ENCODE data around the gene PTMS.

Gene PTMS

GRCh38 chr12:6752167-6752920 lies 13.8 kb upstream of the PTMS start:
- H3K9me3 ChIP-seq (ENCODE audit: control insufficient read depth, low read length): no peaks in the 10 kb centered on the region
- H3K36me3 ChIP-seq (ENCODE audit: control insufficient read depth, insufficient read depth, low read length): peaks cover 47% of the 10 kb centered on the region
- H3K4me1 ChIP-seq (ENCODE audit: control insufficient read depth, insufficient read depth, low read length, poor library complexity, severe bottlenecking): peaks cover 11% of the 10 kb centered on the region
- 6 to 8% methylated on average over 17 to 23 of the region's 24 CpGs for WGBS, 2 experiments (ENCODE audit: insufficient coverage in 2 of 2)
- peak overlapping the region; percentile 98 for H3K27ac ChIP-seq (ENCODE audit: low read depth, low read length, severe bottlenecking)
- peak overlapping the region; percentile 99 for H3K4me3 ChIP-seq (ENCODE audit: extremely low read depth, insufficient read depth, low read length, poor library complexity, severe bottlenecking)

GRCh38 chr12:6752921-6753771 lies 13.0 kb upstream of the PTMS start, which contains the start of gene MLF2:
Gene MLF2 (minus strand): TSS chr12:6753141. CDS start chr12:6752334, 807 bp downstream.
- Histone ChIP-seq H3K4me1 (ENCODE audit: control insufficient read depth, insufficient read depth, low read length, poor library complexity, severe bottlenecking) (peaks cover 11% of the 10 kb centered on the region), H3K4me3 (ENCODE audit: extremely low read depth, insufficient read depth, low read length, poor library complexity, severe bottlenecking) (peak within 1 kb of the TSS; percentile 99), H3K36me3 (ENCODE audit: control insufficient read depth, insufficient read depth, low read length) (peaks cover 39% of the 10 kb centered on the region), H3K27ac (ENCODE audit: low read depth, low read length, severe bottlenecking) (peak within 1 kb of the TSS; percentile 98), H3K9me3 (ENCODE audit: control insufficient read depth, low read length) (no peaks in the 10 kb centered on the region)
- 0% methylated on average over 43 to 44 of the region's 62 CpGs for WGBS, 2 experiments (ENCODE audit: insufficient coverage in 2 of 2)

- Histone ChIP-seq H3K4me3 (ENCODE audit: extremely low read depth, insufficient read depth, low read length, poor library complexity, severe bottlenecking) (peak overlapping the region; percentile 99), H3K27ac (ENCODE audit: low read depth, low read length, severe bottlenecking) (peak overlapping the region; percentile 57), H3K9me3 (ENCODE audit: control insufficient read depth, low read length) (no peaks in the 10 kb centered on the region), H3K36me3 (ENCODE audit: control insufficient read depth, insufficient read depth, low read length) (peaks cover 32% of the 10 kb centered on the region), H3K4me1 (ENCODE audit: control insufficient read depth, insufficient read depth, low read length, poor library complexity, severe bottlenecking) (peaks cover 11% of the 10 kb centered on the region)
- 6 to 7% methylated on average over 3 to 5 of the region's 7 CpGs for WGBS, 2 experiments (ENCODE audit: insufficient coverage in 2 of 2)
These were observed 12.3 kb upstream of the PTMS start for GRCh38 chr12:6753772-6754356.

GRCh38 chr12:6754411-6754810 lies 11.8 kb upstream of the PTMS start:
- no peak overlapping the region for H3K4me3 ChIP-seq (ENCODE audit: extremely low read depth, insufficient read depth, low read length, poor library complexity, severe bottlenecking)
- no peaks in the 10 kb centered on the region for H3K9me3 ChIP-seq (ENCODE audit: control insufficient read depth, low read length)
- H3K36me3 ChIP-seq (ENCODE audit: control insufficient read depth, insufficient read depth, low read length): peaks cover 27% of the 10 kb centered on the region
- no peak overlapping the region for H3K27ac ChIP-seq (ENCODE audit: low read depth, low read length, severe bottlenecking)
- H3K4me1 ChIP-seq (ENCODE audit: control insufficient read depth, insufficient read depth, low read length, poor library complexity, severe bottlenecking): peaks cover 11% of the 10 kb centered on the region
- 90 to 96% methylated on average over 2 of the region's 2 CpGs for WGBS, 2 experiments (ENCODE audit: insufficient coverage in 2 of 2)

- H3K9me3 ChIP-seq (ENCODE audit: control insufficient read depth, low read length): no peaks in the 10 kb centered on the region
- H3K4me3 ChIP-seq (ENCODE audit: extremely low read depth, insufficient read depth, low read length, poor library complexity, severe bottlenecking): no peak overlapping the region
- H3K4me1 ChIP-seq (ENCODE audit: control insufficient read depth, insufficient read depth, low read length, poor library complexity, severe bottlenecking): peaks cover 5% of the 10 kb centered on the region
- no peak overlapping the region for H3K27ac ChIP-seq (ENCODE audit: low read depth, low read length, severe bottlenecking)
- 91 to 94% methylated on average over 7 to 8 of the region's 8 CpGs for WGBS, 2 experiments (ENCODE audit: insufficient coverage in 2 of 2)
- H3K36me3 ChIP-seq (ENCODE audit: control insufficient read depth, insufficient read depth, low read length): no peaks in the 10 kb centered on the region
These were observed 9.0 kb upstream of the PTMS start for GRCh38 chr12:6757028-6757690.

- Histone ChIP-seq H3K4me3 (ENCODE audit: extremely low read depth, insufficient read depth, low read length, poor library complexity, severe bottlenecking) (no peak overlapping the region), H3K27ac (ENCODE audit: low read depth, low read length, severe bottlenecking) (no peak overlapping the region)
- 83 to 95% methylated on average over 9 of the region's 9 CpGs for WGBS, 2 experiments (ENCODE audit: insufficient coverage in 2 of 2)
These were observed 7.6 kb upstream of the PTMS start for GRCh38 chr12:6758506-6759095.

GRCh38 chr12:6759741-6760140 lies 6.4 kb upstream of the PTMS start:
- no peaks in the 10 kb centered on the region for H3K36me3 ChIP-seq (ENCODE audit: control insufficient read depth, insufficient read depth, low read length)
- H3K4me1 ChIP-seq (ENCODE audit: control insufficient read depth, insufficient read depth, low read length, poor library complexity, severe bottlenecking): peaks cover 11% of the 10 kb centered on the region
- no peak overlapping the region for H3K27ac ChIP-seq (ENCODE audit: low read depth, low read length, severe bottlenecking)
- H3K4me3 ChIP-seq (ENCODE audit: extremely low read depth, insufficient read depth, low read length, poor library complexity, severe bottlenecking): no peak overlapping the region
- 91% methylated on average over 5 of the region's 5 CpGs for WGBS, 2 experiments (ENCODE audit: insufficient coverage in 2 of 2)
- no peaks in the 10 kb centered on the region for H3K9me3 ChIP-seq (ENCODE audit: control insufficient read depth, low read length)

More at GRCh38 chr12:6758506-6759095, 7.6 kb upstream of the PTMS start:
- Histone ChIP-seq H3K9me3 (ENCODE audit: control insufficient read depth, low read length) (no peaks in the 10 kb centered on the region), H3K4me1 (ENCODE audit: control insufficient read depth, insufficient read depth, low read length, poor library complexity, severe bottlenecking) (peaks cover 10% of the 10 kb centered on the region), H3K36me3 (ENCODE audit: control insufficient read depth, insufficient read depth, low read length) (no peaks in the 10 kb centered on the region)

GRCh38 chr12:6763380-6763779 lies 2.8 kb upstream of the PTMS start:
- Histone ChIP-seq H3K36me3 (ENCODE audit: control insufficient read depth, insufficient read depth, low read length) (no peaks in the 10 kb centered on the region), H3K4me1 (ENCODE audit: control insufficient read depth, insufficient read depth, low read length, poor library complexity, severe bottlenecking) (peaks cover 26% of the 10 kb centered on the region), H3K9me3 (ENCODE audit: control insufficient read depth, low read length) (no peaks in the 10 kb centered on the region), H3K4me3 (ENCODE audit: extremely low read depth, insufficient read depth, low read length, poor library complexity, severe bottlenecking) (peak overlapping the region; percentile 22), H3K27ac (ENCODE audit: low read depth, low read length, severe bottlenecking) (peak overlapping the region; percentile 92)
- WGBS, 2 experiments (ENCODE audit: insufficient coverage in 2 of 2): 64 to 90% methylated on average over 2 to 3 of the region's 4 CpGs

- Histone ChIP-seq H3K36me3 (ENCODE audit: control insufficient read depth, insufficient read depth, low read length) (peaks cover 6% of the 10 kb centered on the region), H3K4me1 (ENCODE audit: control insufficient read depth, insufficient read depth, low read length, poor library complexity, severe bottlenecking) (peaks cover 35% of the 10 kb centered on the region), H3K27ac (ENCODE audit: low read depth, low read length, severe bottlenecking) (peak overlapping the region; percentile 92), H3K4me3 (ENCODE audit: extremely low read depth, insufficient read depth, low read length, poor library complexity, severe bottlenecking) (peak overlapping the region; percentile 22), H3K9me3 (ENCODE audit: control insufficient read depth, low read length) (no peaks in the 10 kb centered on the region)
- 6% methylated on average over 7 to 10 of the region's 16 CpGs for WGBS, 2 experiments (ENCODE audit: insufficient coverage in 2 of 2)
These were observed 1.9 kb upstream of the PTMS start for GRCh38 chr12:6764011-6764828.
